Duodenal mucosa (tissue), 2 donors: ENCODE data around the gene SMOC1.

Experiments
- H3K27ac ChIP-seq: one replicate; pipeline ENCODE4 v1.7.0; 2013; ENCODE audit warnings: low read depth, low read length
- H3K27me3 ChIP-seq, 2 donors: one replicate each; pipeline ENCODE4 v1.7.0; 2013; ENCODE audit warnings: low read length in 2 of 2, control low read depth in 1 of 2; ENCODE audit not compliant: insufficient read depth in 2 of 2, control insufficient read depth in 1 of 2
- H3K36me3 ChIP-seq, 2 donors: one replicate each; pipeline ENCODE4 v1.7.0; 2013; ENCODE audit warnings: low read length in 2 of 2, control low read depth in 1 of 2; ENCODE audit not compliant: insufficient read depth in 2 of 2, control insufficient read depth in 1 of 2
- H3K4me1 ChIP-seq, 2 donors: one replicate each; pipeline ENCODE4 v1.7.0; 2013; ENCODE audit warnings: low read length in 2 of 2, control low read depth in 1 of 2; ENCODE audit not compliant: insufficient read depth in 2 of 2, control insufficient read depth in 1 of 2
- H3K4me3 ChIP-seq, 2 donors: one replicate each; pipeline ENCODE4 v1.7.0; 2013; ENCODE audit warnings: low read length in 2 of 2, low read depth in 1 of 2
- H3K9ac ChIP-seq, 2 donors: one replicate each; pipeline ENCODE4 v1.7.0; 2013; ENCODE audit warnings: low read length in 2 of 2, low read depth in 1 of 2
- H3K9me3 ChIP-seq, 2 donors: one replicate each; pipeline ENCODE4 v1.7.0; 2013; ENCODE audit warnings: low read length in 2 of 2, control low read depth in 1 of 2; ENCODE audit not compliant: control insufficient read depth in 1 of 2

The SMOC1 gene, protein sequence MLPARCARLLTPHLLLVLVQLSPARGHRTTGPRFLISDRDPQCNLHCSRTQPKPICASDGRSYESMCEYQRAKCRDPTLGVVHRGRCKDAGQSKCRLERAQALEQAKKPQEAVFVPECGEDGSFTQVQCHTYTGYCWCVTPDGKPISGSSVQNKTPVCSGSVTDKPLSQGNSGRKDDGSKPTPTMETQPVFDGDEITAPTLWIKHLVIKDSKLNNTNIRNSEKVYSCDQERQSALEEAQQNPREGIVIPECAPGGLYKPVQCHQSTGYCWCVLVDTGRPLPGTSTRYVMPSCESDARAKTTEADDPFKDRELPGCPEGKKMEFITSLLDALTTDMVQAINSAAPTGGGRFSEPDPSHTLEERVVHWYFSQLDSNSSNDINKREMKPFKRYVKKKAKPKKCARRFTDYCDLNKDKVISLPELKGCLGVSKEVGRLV

DNA sequence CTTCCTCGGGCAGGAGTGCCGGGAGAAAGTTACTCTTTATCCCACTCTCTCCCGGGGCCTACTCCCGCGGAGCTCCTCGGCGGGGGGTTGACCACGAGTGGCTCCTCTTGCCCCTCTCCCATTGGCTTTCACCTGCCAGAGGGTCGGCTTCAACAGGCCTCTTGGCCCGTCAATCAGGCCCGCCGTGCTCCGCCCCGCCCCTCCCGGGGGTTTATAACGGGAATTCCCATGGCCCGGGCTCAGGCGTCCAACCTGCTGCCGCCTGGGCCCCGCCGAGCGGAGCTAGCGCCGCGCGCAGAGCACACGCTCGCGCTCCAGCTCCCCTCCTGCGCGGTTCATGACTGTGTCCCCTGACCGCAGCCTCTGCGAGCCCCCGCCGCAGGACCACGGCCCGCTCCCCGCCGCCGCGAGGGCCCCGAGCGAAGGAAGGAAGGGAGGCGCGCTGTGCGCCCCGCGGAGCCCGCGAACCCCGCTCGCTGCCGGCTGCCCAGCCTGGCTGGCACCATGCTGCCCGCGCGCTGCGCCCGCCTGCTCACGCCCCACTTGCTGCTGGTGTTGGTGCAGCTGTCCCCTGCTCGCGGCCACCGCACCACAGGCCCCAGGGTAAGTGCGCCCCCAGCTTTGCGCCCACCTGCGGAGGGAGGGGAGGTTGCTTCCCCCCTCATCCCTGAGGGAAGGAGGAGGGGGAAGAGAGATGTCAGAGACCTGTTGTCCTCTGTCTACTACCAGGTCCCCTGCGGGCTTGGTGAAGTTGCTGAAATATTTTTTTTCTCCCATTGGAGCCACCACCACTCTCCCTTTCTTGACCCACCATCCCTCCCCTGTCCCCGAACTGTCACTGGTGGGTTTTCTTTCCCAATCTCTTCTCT lies at the start of gene SMOC1:
TSS of gene SMOC1 (plus strand) at position 242 of the 869 bp plus-strand sequence. CDS start at position 505, 263 bp downstream.
- Histone ChIP-seq H3K4me3 (peak within 1 kb of the TSS; percentile 29 to 52), H3K36me3 (no peaks in the 10 kb centered on the region), H3K9me3 (no peaks in the 10 kb centered on the region), H3K27me3 (peaks cover 23 to 43% of the 10 kb centered on the region in 2 donors), H3K27ac (no peak within 1 kb of the TSS), H3K9ac (no peak within 1 kb of the TSS), H3K4me1 (no peaks in the 10 kb centered on the region)

GRCh38 chr14:69838881-69839416 lies 40.3 kb upstream of the SMOC1 start:
- H3K4me3 ChIP-seq, result no peak overlapping the region
- H3K4me1 ChIP-seq, result no peaks in the 10 kb centered on the region
- H3K9ac ChIP-seq, result no peak overlapping the region
- H3K36me3 ChIP-seq, result no peaks in the 10 kb centered on the region
- H3K9me3 ChIP-seq, result no peaks in the 10 kb centered on the region
- peaks cover 5 to 9% of the 10 kb centered on the region in 2 donors for H3K27me3 ChIP-seq
- H3K27ac ChIP-seq, result no peak overlapping the region

- Histone ChIP-seq H3K27ac (no peak overlapping the region), H3K4me1 (no peaks in the 10 kb centered on the region), H3K4me3 (no peak overlapping the region), H3K9ac (no peak overlapping the region), H3K36me3 (no peaks in the 10 kb centered on the region), H3K9me3 (no peaks in the 10 kb centered on the region), H3K27me3 (peaks cover 5 to 9% of the 10 kb centered on the region in 2 donors)
Measured at GRCh38 chr14:69839661-69840060, 39.6 kb upstream of the SMOC1 start.

DNA sequence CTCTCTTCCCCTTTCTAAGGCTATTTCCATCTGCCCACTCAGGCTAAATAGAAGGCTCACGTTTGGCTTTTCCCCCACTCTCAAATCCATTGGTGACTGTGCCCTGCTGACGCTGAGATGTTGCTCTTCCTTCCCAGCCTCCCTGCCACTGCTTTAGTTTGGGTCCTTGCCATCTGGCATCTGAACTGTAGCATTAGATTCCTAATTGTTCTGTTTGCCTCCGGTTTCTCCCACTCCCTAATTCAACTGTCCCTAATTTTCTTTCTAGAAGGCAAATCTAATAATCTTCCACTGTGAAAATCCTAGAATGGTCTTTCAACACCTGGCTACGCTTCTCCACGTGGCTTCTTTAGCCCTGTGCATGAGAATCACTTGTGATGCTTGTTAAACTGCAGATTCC lies 37.6 kb upstream of the SMOC1 start:
- no peaks in the 10 kb centered on the region for H3K36me3 ChIP-seq
- H3K4me3 ChIP-seq, result no peak overlapping the region
- H3K27me3 ChIP-seq, result peaks cover 5 to 18% of the 10 kb centered on the region in 2 donors
- no peaks in the 10 kb centered on the region for H3K4me1 ChIP-seq
- H3K9ac ChIP-seq, result no peak overlapping the region
- H3K9me3 ChIP-seq, result no peaks in the 10 kb centered on the region
- no peak overlapping the region for H3K27ac ChIP-seq

GRCh38 chr14:69842686-69843420 lies 36.4 kb upstream of the SMOC1 start:
- Histone ChIP-seq H3K27ac (no peak overlapping the region), H3K9me3 (no peaks in the 10 kb centered on the region), H3K4me3 (no peak overlapping the region), H3K36me3 (no peaks in the 10 kb centered on the region), H3K9ac (no peak overlapping the region), H3K27me3 (peaks cover 6 to 18% of the 10 kb centered on the region in 2 donors), H3K4me1 (no peaks in the 10 kb centered on the region)

DNA sequence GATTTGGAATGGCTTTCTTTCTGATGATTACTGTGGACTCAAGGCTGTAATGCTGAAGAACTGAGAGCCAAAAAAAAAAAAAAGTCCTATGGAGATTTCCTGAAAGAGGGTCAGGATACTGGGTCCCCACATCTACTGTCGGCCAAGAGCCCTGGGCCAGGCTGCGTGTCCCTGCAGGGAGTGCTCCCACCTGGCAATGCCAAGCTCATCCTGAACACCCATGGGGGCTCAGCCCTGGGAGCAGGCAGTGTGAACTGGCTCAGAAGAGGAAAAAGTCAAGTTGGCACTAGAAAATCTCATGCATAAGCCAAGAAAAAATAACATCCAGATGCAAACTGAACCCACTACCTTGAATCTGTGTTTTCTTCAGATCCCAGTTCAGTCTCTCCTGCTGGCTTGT lies 35.0 kb upstream of the SMOC1 start:
- Histone ChIP-seq H3K36me3 (no peaks in the 10 kb centered on the region), H3K27ac (no peak overlapping the region), H3K4me3 (no peak overlapping the region), H3K9me3 (no peaks in the 10 kb centered on the region), H3K9ac (no peak overlapping the region), H3K27me3 (peaks cover 6 to 18% of the 10 kb centered on the region in 2 donors), H3K4me1 (no peaks in the 10 kb centered on the region)

DNA sequence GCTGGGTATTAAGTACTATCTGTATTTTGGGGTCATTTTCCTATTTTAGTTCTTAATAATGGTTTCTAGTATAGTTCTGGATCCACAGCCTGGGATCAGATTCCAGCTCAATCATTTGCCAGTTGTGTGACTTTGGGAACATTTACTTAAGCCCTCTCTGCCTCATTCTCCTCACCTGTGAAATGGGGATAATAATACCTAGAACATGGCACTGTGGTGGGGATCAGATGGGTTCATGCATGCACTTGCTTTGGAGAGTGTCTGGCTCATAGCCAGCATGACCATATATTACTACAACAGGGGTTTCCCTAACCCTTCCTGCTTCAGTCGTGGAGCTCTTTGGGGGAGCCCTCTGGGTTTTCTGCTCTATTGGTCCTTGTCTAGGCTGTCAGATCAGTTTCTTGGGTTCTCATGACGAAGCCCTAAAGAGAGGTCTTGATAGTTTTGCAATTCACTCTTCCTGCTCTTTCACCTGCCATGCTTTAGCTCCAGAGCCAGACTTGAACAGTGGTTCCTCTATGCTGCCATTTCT lies 34.1 kb upstream of the SMOC1 start:
- Histone ChIP-seq H3K4me1 (no peaks in the 10 kb centered on the region), H3K9ac (no peak overlapping the region), H3K4me3 (no peak overlapping the region), H3K36me3 (no peaks in the 10 kb centered on the region), H3K27ac (no peak overlapping the region), H3K27me3 (peaks cover 6 to 18% of the 10 kb centered on the region in 2 donors), H3K9me3 (no peaks in the 10 kb centered on the region)

GRCh38 chr14:69845787-69846186 lies 33.4 kb upstream of the SMOC1 start:
- Histone ChIP-seq H3K4me3 (no peak overlapping the region), H3K27me3 (peaks cover 5 to 18% of the 10 kb centered on the region in 2 donors), H3K27ac (no peak overlapping the region), H3K9me3 (no peaks in the 10 kb centered on the region), H3K9ac (no peak overlapping the region), H3K36me3 (no peaks in the 10 kb centered on the region), H3K4me1 (no peaks in the 10 kb centered on the region)

DNA sequence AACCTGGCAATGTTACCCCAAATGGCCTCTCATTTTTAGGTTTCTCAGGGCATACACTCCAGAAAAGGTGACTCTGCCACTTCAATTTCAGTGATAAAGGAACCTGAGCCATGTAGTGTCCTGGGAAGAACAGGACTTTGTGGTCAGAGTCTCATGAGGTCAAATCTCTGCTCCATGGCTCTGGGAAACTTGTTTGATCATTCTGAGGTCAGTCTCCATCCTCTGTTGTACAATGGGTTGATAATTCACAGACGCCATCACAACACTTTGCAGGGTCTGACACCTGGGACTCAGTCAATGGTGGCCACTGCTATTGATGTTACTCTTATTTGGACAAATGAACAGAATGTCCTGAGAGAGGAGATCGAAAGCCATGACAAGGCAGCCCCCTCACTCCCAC lies 31.1 kb upstream of the SMOC1 start:
- no peaks in the 10 kb centered on the region for H3K36me3 ChIP-seq
- no peaks in the 10 kb centered on the region for H3K9me3 ChIP-seq
- no peaks in the 10 kb centered on the region for H3K4me1 ChIP-seq
- no peak overlapping the region for H3K4me3 ChIP-seq
- no peak overlapping the region for H3K27ac ChIP-seq
- peaks cover 2 to 9% of the 10 kb centered on the region in 2 donors for H3K27me3 ChIP-seq
- no peak overlapping the region for H3K9ac ChIP-seq
